GM21619 (cell line): ENCODE measurements around the gene DTX4.
"Not testable (repeated sequence)": the region's sequence is repeated elsewhere in the genome, so short reads cannot be mapped to it uniquely, and the experiment has no call there.

Source experiments
- ATAC-seq: cut with Tn5 transposase; IDR thresholded peaks from one replicate; pipeline ENCODE4 v1.9.1; 2021; ENCODE audit not compliant: unreplicated experiment

Gene DTX4

DNA sequence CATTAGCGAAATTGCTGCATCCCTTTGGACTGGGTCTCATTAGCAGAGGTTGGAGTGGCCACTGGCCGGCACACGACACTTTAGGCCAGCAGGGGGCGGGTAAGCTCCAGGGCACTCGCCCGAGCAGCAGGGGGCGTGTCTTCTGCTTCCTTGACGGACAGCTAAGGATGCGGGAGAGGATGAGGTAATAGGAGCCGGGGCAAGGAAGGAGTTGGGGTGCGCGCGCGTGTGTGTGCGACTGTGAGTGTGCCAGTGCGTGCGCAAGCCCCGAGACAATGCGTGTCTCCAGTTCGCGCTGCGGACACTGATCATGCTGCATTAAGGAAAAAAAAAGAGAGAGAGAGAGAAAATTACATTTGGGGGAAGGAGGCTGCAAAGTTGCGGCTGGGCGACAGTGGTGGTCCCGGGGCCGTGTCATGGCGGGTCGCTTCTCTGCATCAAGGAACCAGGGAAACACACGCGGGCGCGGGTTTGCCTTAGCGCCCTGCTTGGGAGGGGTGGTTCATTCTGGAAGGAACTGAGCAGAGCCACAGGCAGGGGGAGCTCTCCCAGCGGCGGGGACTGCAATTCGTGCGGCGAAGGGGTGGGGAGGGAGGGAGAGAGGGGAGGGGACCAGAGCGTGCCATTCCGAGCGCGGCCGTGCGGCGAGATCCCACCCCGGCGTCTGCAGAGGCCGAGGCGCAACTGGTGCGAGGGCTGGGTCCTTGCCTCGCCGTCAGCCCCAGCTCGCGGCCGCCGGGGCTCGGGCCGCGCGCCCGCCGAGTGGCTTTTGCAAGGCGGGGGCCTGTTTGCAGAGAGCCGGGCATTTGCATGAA, at the start of gene DTX4:
TSS of gene DTX4 (plus strand) at position 625 of the 815 bp plus-strand sequence. CDS start 464 bp downstream, outside the sequence.
- ATAC-seq, result peak; percentile 74

DNA sequence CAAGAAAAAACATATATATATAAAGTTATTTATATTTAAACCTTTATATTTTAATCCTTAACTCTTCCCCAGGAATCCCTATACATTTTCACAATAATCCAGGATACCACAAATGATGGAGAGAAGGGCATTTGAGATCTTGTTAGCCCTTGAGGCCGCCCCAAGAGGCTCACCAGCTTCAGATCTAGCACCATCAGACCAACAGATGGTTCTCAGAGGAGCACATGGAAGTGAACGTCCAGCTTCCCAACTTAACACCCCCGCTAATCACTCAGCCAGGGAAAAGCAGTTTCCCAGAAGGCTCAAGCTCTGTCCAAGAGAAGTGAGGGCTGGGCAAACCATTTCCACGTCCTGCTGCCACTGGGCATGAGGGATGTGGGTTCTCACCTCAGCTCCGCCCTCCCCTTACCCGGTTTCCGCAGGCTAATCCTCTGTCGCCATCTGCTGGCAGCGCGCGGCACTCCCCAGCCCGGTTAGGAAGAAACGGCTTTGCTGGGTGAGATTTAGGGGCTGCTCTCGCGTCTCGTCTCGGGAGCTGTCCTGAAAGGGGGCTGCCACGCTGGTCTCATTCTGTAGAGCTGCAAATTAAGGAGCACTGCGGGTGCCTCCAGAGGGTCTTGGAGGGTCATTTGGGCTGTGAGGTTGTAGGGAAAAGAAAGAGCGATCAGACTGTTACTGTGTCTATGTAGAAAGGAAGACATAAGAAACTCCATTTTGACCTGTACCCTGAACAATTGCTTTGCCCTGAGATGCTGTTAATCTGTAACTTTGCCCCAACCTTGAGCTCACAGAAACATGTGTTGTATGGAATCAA, 36.1 kb upstream of the DTX4 start:
- ATAC-seq, result peak; percentile 98

DNA sequence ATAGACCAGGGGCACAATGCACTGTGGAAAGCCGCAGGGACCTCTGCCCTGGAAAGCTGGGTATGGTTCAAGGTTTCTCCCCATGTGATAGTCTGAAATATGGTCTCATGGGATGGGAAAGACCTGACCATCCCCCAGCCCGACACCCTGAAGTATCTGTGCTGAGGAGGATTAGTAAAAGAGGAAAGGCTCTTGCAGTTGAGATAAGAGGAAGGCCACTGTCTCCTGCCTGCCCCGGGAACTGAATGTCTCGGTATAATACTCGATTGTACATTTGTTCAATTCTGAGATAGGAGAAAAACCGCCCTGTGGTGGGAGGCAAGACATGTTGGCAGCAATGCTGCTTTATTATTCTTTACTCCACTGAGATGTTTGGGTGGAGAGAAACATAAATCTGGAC, 35.4 kb upstream of the DTX4 start:
- ATAC-seq, result not testable (repeated sequence)

DNA sequence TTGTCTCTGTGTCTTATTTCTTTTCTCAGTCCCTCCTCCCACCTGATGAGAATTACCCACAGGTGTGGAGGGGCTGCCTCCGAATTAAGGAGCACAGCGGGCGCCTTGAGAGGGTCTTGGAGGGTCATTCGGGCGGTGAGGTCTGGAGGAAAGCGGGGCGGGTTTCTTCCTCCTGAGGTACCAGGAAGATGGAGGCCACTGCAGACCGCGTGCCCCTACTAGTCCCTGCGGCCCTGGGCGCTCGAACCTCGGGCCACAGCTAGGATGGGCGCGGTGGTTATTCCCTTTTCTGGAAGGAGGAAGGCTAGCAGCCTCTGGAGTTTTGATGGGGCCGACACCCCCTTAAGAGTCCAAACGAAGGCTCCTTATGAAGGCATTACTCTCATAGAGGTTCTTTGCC, 34.7 kb upstream of the DTX4 start:
- no peak for ATAC-seq

DNA sequence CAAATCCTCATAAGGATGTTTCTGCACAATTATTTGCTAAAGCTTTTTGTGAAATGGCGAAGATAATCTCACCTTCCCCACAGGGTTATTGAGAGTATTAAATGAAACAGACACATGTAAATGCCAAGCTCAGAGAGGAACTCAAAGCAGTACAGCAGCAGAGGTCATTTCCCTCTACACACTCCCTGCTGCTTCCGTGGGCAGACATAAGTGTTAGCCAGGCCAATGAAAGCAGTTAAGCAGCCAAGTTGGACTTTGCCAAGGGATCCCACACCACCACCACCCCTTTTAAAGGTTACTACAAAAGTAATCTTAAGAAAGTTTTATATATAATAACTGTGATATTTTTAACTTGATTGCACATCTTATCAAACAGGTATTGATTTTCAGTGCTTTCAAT, 33.3 kb upstream of the DTX4 start:
- ATAC-seq, result no peak

DNA sequence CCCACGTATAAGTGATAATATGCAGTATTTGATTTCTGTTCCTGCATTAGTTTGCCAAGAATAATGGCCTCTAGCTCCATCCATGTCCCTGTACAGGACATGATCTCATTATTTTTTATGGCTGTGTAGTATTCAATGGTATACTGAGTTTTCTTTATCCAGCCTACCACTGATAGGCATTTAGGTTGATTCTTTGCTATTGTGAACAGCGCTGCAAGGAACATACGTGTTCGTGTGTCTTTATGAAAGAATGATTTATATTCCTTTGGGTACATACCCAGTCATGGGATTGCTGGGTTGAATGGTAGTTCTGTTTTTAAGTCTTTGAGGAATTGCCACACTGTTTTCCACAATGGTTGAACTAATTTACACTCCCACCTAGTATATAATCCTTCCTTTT, 30.7 kb upstream of the DTX4 start:
- no peak for ATAC-seq

DNA sequence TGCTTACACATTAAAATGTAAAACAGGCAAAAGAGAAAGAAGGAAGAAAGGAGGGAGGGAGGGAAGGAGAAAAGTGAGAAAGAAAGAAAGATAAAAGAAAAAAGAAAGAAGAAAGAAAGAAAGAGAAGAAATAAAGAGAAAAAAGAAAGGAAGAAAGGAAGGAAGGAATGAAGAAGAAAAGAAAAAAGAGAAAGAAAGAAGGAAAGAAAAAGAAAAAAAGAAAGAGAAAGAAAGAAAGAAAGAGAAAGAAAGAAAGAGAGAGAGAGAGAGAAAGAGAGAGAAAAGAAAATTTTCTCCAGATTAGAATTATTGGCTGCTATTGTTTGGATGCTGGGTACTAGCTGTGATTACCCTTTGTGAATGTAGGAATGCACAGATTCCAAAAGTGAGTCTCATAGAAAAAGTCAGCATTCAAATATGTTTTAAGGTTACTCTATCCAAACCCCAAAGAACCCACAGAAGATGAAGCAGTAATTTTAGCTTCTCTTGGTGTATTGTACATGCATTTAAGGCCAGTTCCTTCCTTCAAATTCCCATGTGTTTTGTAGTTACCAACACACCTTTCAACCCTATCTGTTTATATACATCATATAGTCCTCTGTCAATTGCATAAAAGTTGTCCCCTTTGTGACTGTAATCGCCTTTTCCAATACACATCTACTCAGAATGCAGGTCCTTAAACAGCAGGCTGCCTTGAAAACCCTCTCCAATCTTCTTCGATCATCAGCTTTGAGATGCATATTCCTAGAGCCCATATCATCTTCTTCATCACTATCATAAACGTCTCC, 30.1 kb upstream of the DTX4 start:
- ATAC-seq, result no peak

DNA sequence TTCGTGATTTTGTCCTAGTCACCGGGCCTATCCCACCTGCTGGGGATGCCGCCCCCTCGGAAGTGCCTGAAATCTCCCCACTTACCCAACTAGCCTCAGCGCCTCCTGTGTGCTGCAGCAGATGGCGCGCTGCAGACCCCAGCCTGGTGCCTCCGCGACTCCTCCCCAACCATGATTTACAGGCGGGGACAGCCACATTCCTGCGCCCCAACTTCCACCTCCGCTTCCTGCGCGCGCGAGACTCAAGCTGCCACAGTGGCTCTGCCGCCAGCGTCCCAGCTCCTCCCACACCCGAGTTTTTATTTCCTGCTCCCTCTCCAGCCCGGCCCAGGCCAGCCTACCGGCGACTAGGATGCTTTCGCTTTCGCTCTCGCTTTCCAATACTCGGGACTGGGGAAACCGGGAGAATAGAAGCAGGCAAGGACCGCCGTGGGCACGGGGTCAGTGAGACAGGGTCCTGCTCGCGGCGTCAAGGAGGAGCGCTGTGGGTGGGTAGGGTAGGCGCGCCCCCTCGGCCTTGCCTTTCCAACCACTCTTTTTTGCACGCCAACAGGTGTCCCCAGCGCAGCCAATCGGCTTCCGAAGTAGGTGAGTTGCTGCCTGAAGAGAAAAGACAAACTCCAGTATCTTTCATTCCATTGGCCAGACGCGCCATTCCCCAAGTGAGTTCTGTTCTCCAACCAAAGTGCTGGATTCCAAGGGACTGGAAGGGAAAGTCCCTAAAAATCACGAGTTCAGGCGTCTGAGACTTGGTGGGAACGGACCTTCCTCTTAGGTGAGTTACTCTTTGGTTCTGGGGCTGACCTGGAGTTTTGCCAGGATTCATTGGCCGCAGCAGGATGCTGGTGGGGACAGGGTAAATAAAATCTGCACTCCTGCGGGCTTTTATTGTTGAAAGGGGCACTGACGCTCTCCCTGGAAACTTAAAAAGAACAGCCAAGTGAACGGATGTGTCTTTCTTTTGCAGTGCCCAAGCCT, 29.1 kb upstream of the DTX4 start, which contains the start of gene FAM111A:
TSS of gene FAM111A (plus strand) at position 327 of the 978 bp plus-strand sequence. CDS start 6,017 bp downstream, outside the sequence.
- ATAC-seq, result peak; percentile 75

DNA sequence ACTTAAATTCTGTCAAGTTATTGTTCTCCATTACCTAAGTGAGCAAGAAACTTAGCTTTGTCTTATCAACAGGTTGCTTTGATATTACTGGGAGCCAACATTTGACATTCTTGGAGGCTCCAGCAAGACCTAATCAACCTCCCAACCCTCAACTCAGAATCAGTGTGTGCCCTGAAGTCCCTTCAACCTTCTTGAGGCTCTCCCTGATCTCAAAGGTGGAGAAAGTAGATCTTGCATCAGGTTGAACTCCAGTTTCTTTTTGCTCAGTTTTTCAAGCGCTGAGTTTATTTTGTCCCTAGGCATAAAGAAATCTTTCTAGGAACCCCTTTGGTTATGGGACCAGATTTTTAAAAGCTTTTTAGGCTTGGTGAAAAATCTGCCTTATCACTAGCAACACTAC, 27.8 kb upstream of the DTX4 start:
- ATAC-seq, result no peak

DNA sequence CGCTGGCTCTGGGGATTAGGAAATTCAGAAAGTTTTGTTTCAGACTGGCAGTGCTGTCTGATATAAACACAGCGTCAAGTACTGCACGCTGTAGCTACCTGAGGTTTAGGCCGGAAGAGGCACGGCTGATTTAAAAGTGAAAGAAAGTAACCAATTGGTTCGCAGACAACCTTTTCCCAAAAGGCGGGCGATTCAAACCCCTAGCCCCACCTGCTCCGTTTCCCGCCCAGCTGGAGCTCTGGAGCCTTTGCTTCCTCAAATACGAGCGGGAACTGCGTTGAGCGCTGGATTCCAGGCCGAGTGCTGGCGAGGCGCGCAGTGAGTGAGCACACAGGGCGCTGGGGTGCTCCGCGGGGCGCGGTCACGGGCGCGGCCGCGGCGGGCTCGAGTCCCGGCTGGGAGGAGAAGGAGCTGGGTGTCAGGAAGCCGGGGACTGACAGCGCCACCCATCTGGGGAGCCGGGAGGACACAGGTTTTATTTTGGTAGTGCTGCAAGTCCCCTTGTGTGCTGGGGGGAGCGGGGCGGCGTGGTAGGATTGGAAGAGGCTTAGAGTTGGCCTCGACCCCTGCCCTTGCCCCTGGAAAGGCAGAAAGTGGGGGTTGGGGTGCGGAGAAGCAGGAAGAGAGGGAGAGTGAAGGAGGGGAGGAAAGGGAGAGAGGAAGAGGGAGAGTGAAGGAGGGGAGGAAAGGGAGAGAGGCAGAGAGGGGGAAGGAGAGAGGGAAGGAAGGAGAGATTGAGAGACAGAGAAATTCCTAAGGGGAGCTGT, 27.2 kb upstream of the DTX4 start:
- ATAC-seq, result peak; percentile 56

DNA sequence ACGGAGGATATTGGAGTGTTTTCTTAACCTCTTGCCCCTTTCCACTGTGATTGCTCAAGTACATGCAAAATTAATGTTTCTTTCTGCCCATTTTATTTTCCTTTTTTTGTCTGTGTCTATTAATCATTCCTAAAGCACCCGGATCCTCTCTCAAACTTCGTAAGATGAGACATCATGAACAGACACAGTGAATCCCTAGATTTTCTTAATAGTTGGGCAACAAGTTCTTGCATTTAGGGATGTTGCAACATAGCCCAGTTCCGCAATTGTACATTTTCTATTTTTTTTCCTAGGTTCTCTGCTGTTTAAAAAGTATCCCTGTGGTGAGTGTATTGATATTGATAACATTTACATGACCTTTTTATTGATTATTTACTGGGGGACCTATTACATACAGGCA, 26.4 kb upstream of the DTX4 start:
- no peak for ATAC-seq

DNA sequence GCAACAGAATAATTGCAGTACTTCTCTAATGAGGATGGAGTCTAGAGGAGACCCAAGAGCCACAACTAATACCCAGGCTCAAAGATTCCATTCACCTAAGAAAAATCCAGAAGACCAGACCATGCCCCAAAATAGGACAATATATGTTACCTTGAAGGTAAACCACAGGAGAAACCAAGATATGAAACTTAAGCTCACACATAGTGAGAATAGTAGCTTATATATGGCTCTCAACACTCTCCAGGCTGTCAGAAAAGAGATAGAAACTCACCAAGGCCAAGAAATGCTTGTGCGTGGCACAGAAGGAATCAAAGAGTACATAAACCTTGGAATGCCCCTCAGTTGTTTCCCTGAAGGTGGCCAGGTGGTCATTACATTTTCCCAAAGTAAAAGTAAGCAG, 20.2 kb upstream of the DTX4 start:
- ATAC-seq, result peak; percentile 53

DNA sequence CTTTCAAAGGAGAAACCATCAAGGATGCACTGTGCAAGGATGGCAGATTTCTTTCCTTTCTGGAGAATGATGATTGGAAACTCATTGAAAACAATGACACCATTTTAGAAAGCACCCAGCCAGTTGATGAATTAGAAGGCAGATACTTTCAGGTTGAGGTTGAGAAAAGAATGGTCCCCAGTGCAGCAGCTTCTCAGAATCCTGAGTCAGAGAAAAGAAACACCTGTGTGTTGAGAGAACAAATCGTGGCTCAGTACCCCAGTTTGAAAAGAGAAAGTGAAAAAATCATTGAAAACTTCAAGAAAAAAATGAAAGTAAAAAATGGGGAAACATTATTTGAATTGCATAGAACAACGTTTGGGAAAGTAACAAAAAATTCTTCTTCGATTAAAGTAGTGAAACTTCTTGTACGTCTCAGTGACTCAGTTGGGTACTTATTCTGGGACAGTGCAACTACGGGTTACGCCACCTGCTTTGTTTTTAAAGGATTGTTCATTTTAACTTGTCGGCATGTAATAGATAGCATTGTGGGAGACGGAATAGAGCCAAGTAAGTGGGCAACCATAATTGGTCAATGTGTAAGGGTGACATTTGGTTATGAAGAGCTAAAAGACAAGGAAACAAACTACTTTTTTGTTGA, 19.5 kb upstream of the DTX4 start:
- ATAC-seq, result peak; percentile 82

DNA sequence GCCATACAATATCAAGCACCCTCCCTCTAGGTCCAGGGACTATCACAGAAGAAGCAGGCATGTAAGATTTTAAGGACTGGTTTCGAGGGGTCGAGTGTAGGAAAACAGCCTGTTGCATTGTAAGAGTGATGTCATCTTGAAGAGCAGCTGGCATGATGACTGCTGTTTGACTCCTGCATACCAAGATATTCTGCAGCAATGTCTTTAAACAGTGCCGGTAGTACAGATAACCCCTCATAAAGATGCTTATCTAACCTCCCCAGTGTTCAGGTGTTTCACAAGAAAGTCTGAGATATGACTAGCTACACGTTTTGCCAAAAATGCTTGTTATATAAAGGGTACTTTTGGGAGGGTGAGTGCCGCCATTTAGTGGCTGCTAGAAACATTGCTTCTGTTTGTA, 17.3 kb upstream of the DTX4 start:
- ATAC-seq, result no peak

DNA sequence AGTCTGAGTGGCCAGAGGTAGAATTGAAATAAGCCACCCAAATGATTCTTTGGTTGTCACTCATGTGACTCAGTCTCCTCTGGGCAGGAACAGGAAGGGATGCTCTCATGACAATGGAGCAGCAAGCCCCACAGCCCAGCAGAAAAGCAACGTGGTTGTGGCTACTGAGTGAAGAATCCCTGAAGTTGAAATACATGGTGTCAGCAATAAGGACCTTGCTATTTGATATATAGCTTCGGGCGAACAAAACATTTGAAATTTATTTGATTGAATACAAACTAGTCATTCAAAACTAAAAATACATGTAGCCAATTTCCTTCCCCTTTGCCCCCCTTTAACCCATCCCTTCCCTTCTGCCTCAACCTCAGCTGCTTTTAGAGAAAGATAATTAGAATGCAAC, 14.5 kb upstream of the DTX4 start:
- ATAC-seq, result no peak

DNA sequence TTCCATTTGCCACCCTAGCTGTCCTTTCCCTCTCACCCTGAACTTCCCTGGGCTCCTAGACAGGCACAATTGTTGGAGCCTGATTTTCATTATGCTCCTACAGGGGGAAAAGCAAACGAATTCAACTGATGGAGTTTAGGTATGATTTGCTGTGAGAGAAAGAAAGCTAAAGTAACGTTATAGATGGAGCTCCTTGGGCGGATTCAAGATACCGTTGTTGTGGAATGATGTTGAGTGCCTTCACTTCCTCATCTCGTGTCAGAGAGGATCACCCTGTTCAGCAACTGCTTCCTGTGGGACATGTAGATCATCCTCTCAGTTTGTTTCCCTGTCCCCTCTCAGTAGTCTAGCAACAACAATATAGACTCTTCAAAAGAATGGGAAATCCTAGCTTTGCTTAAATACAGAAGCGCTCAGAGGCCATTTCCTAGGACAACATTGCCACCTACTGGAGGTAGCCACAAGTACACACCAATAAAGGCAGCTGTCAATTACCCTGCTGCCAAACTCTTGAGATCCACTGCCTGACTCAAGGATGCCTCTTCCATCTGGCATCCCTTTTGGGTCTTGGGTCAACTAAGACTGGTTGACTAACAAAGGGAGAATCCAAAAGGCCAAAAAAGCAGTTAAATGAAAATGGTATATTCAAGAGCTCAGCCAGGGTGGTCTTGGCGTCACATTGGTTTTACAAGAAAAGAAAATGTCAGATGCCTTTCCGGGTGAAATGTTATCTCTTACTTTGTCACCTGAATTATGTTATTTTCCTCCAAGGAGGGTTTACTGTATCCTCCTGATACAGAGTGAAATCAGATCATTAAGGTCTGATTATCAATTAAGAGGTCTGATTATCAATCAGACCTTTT, 13.5 kb upstream of the DTX4 start:
- peak; percentile 94 for ATAC-seq

DNA sequence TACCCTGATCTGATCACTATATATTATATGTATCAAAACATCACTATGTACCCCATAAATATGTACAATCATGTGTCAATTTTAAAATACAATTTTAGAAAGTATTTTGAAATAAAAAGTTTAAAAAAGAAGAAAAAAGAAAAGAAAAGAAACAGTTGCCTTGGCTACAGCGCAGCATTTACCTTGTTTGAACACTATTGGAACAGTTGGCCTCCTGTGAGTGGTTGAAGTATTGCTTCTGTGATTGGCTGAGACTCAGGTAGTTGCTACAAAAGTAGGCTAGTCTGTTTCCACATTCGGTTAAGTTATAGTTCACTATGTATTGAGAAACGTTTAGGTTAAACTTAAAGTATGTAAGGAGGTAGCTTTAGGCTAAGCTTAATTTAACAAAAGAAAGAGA, 7.9 kb upstream of the DTX4 start:
- no peak for ATAC-seq
